Measurements from ENCODE around the gene RSPH9. TPM values are rescaled to one million over a fixed set of nuclear protein-coding genes. Genes with fewer than 3 reads are reported as not detected.

The RSPH9 gene
- total RNA-seq, 1 donor from 2014 or later: 0.30 TPM

DNA sequence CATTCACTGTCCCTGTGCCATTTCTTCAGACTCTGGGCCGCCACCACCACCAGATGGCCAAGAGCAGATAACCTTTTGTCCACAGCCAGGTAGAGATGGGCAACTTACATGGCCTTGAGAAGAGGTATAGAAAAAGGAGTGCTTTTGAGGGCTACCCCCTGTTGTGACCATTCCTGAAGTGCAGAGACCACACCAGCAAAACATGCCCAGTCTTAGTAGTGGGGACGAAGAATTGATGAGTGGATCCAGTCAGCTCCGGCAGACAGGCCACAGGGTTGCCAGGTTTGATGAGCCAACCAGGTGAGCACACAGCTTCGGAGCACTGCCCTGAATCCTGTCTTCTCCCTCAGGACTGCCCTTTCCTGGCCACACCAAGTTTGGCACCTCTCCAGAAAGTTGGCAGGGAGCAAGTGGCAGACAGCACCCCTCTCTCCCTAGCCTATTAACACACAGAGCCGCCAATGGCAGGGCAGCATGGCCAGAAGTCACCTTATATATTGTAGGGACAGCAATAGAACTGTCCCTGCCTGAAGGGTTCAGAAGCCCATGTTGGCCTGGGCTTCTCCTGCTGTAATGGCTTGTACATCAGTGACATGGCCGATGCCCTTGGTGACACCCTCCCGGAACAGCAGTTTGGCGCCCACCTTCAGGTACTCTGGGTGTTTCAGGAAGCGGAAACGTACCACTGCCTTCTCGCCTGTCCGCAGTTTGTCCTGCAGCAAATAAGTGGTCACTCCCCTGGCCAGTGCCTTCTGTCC lies 23.6 kb upstream of the RSPH9 start:
- H3K27ac Mint-ChIP-seq (ENCODE audit: unreplicated experiment): no peak overlapping the region
- peaks cover 45% of the 10 kb centered on the region for H3K36me3 Mint-ChIP-seq (ENCODE audit: low read depth, unreplicated experiment)

DNA sequence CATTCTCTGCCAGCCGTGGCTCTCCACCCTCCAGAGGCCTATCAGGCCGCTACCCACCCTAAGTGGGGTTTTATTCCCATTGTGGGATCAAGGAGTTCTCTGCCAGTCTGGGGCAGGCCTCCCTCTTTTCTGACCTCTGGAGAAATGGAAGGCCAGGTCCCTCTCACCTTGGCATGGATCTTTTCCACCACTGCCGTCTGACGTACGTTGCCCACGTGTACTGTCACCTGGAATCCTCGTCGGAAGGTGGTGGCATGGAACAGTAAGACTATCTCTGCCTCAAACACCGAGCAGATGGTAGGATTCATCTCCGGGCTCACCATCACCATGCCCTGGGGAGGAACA lies 23.0 kb upstream of the RSPH9 start:
- H3K79me2 ChIP-seq (ENCODE audit: insufficient read depth, low read length): peaks cover 29% of the 10 kb centered on the region
- TF ChIP-seq, protein P1, sequence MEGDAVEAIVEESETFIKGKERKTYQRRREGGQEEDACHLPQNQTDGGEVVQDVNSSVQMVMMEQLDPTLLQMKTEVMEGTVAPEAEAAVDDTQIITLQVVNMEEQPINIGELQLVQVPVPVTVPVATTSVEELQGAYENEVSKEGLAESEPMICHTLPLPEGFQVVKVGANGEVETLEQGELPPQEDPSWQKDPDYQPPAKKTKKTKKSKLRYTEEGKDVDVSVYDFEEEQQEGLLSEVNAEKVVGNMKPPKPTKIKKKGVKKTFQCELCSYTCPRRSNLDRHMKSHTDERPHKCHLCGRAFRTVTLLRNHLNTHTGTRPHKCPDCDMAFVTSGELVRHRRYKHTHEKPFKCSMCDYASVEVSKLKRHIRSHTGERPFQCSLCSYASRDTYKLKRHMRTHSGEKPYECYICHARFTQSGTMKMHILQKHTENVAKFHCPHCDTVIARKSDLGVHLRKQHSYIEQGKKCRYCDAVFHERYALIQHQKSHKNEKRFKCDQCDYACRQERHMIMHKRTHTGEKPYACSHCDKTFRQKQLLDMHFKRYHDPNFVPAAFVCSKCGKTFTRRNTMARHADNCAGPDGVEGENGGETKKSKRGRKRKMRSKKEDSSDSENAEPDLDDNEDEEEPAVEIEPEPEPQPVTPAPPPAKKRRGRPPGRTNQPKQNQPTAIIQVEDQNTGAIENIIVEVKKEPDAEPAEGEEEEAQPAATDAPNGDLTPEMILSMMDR (IDR thresholded peaks at IDR 0.05; ENCODE audit: insufficient read depth, low read depth, low read length): no peak
- no peak for TF ChIP-seq EZH2 (IDR thresholded peaks at IDR 0.05; ENCODE audit: insufficient read depth, low read length)
- Mint-ChIP-seq H3K4me1 (ENCODE audit: low read depth, unreplicated experiment) (peaks cover 10% of the 10 kb centered on the region), H3K9me3 (ENCODE audit: unreplicated experiment) (no peaks in the 10 kb centered on the region), H3K27me3 (ENCODE audit: low read depth, unreplicated experiment) (no peaks in the 10 kb centered on the region), H3K36me3 (ENCODE audit: low read depth, unreplicated experiment) (peaks cover 50% of the 10 kb centered on the region), H3K27ac (ENCODE audit: unreplicated experiment) (no peak overlapping the region), H3K4me3 (ENCODE audit: unreplicated experiment) (no peak overlapping the region)
- H3K9ac ChIP-seq (ENCODE audit: low read length): no peak overlapping the region
- H3K27ac ChIP-seq (ENCODE audit: low read depth, low read length): no peak overlapping the region
- H3K27me3 ChIP-seq (ENCODE audit: insufficient read depth, low read length): no peaks in the 10 kb centered on the region
- H3K4me3 ChIP-seq (ENCODE audit: insufficient read depth, low read depth, low read length): no peak overlapping the region
- H3K36me3 ChIP-seq (ENCODE audit: insufficient read depth, low read length): peaks cover 62% of the 10 kb centered on the region
- H4K20me1 ChIP-seq (ENCODE audit: insufficient read depth, low read length): peaks cover 15% of the 10 kb centered on the region
- no peak for FAIRE-seq
- H3K4me2 ChIP-seq (ENCODE audit: low read length): no peak overlapping the region
- H3K9me3 ChIP-seq (ENCODE audit: insufficient read depth, low read depth, low read length): no peaks in the 10 kb centered on the region
- no peak overlapping the region for H2AFZ ChIP-seq (ENCODE audit: low read depth, low read length)
- H3K4me1 ChIP-seq (ENCODE audit: insufficient read depth, low read length): peaks cover 6% of the 10 kb centered on the region
- DNase-seq (ENCODE audit: low read depth): no peak

More for the DNA sequence above, 23.6 kb upstream of the RSPH9 start:
- no peak for DNase-seq (ENCODE audit: low read depth)
- peaks cover 15% of the 10 kb centered on the region for H4K20me1 ChIP-seq (ENCODE audit: insufficient read depth, low read length)
- FAIRE-seq: no peak
- no peak overlapping the region for H3K27ac ChIP-seq (ENCODE audit: low read depth, low read length)
- peaks cover 7% of the 10 kb centered on the region for H3K4me1 Mint-ChIP-seq (ENCODE audit: low read depth, unreplicated experiment)
- no peaks in the 10 kb centered on the region for H3K27me3 ChIP-seq (ENCODE audit: insufficient read depth, low read length)
- no peak overlapping the region for H2AFZ ChIP-seq (ENCODE audit: low read depth, low read length)
- H3K9me3 Mint-ChIP-seq (ENCODE audit: unreplicated experiment): no peaks in the 10 kb centered on the region
- H3K27me3 Mint-ChIP-seq (ENCODE audit: low read depth, unreplicated experiment): no peaks in the 10 kb centered on the region
- no peak overlapping the region for H3K4me3 Mint-ChIP-seq (ENCODE audit: unreplicated experiment)
- H3K4me3 ChIP-seq (ENCODE audit: insufficient read depth, low read depth, low read length): no peak overlapping the region
- no peak overlapping the region for H3K4me2 ChIP-seq (ENCODE audit: low read length)
- peaks cover 63% of the 10 kb centered on the region for H3K36me3 ChIP-seq (ENCODE audit: insufficient read depth, low read length)
- H3K9me3 ChIP-seq (ENCODE audit: insufficient read depth, low read depth, low read length): no peaks in the 10 kb centered on the region
- H3K4me1 ChIP-seq (ENCODE audit: insufficient read depth, low read length): peaks cover under 1% of the 10 kb centered on the region
- TF ChIP-seq, protein P1 (IDR thresholded peaks at IDR 0.05; ENCODE audit: insufficient read depth, low read depth, low read length): no peak
- no peak for TF ChIP-seq EZH2 (IDR thresholded peaks at IDR 0.05; ENCODE audit: insufficient read depth, low read length)
- H3K79me2 ChIP-seq (ENCODE audit: insufficient read depth, low read length): peaks cover 24% of the 10 kb centered on the region
- H3K9ac ChIP-seq (ENCODE audit: low read length): no peak overlapping the region

DNA sequence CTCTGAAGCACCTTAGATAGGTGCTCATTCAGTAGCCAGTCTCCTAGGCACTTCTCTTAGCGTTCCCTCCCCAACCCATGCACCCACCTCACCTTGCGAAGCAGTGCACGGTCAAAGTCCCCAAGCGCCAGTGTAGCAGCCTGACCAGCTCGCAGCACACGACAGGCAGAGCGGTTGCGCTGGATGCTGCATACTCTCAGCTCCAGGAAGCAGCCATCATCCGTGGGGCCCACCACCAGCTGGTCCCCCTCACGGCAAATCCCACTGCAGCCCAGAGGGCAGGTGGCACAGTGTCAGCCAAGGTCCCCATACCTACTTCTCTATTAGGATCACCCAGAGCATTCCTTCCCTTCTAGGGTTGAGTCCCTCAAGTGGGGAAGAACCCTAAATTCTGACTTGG lies 22.3 kb upstream of the RSPH9 start:
- Histone ChIP-seq H3K9me3 (ENCODE audit: insufficient read depth, low read depth, low read length) (no peaks in the 10 kb centered on the region), H3K4me1 (ENCODE audit: insufficient read depth, low read length) (peaks cover 13% of the 10 kb centered on the region), H3K27ac (ENCODE audit: low read depth, low read length) (no peak overlapping the region), H3K27me3 (ENCODE audit: insufficient read depth, low read length) (no peaks in the 10 kb centered on the region), H3K4me3 (ENCODE audit: insufficient read depth, low read depth, low read length) (no peak overlapping the region), H3K79me2 (ENCODE audit: insufficient read depth, low read length) (peaks cover 36% of the 10 kb centered on the region), H3K9ac (ENCODE audit: low read length) (no peak overlapping the region), H3K4me2 (ENCODE audit: low read length) (no peak overlapping the region), H4K20me1 (ENCODE audit: insufficient read depth, low read length) (peaks cover 15% of the 10 kb centered on the region), H3K36me3 (ENCODE audit: insufficient read depth, low read length) (peaks cover 62% of the 10 kb centered on the region), H2AFZ (ENCODE audit: low read depth, low read length) (no peak overlapping the region)
- TF ChIP-seq, protein P1 (IDR thresholded peaks at IDR 0.05; ENCODE audit: insufficient read depth, low read depth, low read length): no peak
- no peak for TF ChIP-seq EZH2 (IDR thresholded peaks at IDR 0.05; ENCODE audit: insufficient read depth, low read length)
- no peaks in the 10 kb centered on the region for H3K9me3 Mint-ChIP-seq (ENCODE audit: unreplicated experiment)
- H3K27me3 Mint-ChIP-seq (ENCODE audit: low read depth, unreplicated experiment): no peaks in the 10 kb centered on the region
- H3K4me1 Mint-ChIP-seq (ENCODE audit: low read depth, unreplicated experiment): peaks cover 16% of the 10 kb centered on the region
- peaks cover 52% of the 10 kb centered on the region for H3K36me3 Mint-ChIP-seq (ENCODE audit: low read depth, unreplicated experiment)
- FAIRE-seq: no peak
- no peak overlapping the region for H3K4me3 Mint-ChIP-seq (ENCODE audit: unreplicated experiment)
- no peak overlapping the region for H3K27ac Mint-ChIP-seq (ENCODE audit: unreplicated experiment)
- no peak for DNase-seq (ENCODE audit: low read depth)
